ENCODE data around the gene C12orf57.

Gene C12orf57

GRCh38 chr12:6925239-6925539 lies 18.6 kb upstream of the C12orf57 start:
- FAIRE-seq (no peak), DNase-seq (ENCODE audit: insufficient read length, low spot score) (no peak)
- peak; percentile 34; the same call in 1 of the 2 replicates for TF ChIP-seq POLR2A (IDR thresholded peaks at IDR 0.05; ENCODE audit: low read depth, low read length)

GRCh38 chr12:6925540-6926279 lies 18.1 kb upstream of the C12orf57 start:
- peak; percentile 36 for TF ChIP-seq POLR2A (IDR thresholded peaks at IDR 0.05; ENCODE audit: low read depth, low read length)
- FAIRE-seq (peak; percentile 79), DNase-seq (ENCODE audit: insufficient read length, low spot score) (peak; percentile 89)

GRCh38 chr12:6927379-6928021 lies 16.3 kb upstream of the C12orf57 start, which contains the start of gene ATN1:
Gene ATN1 (plus strand): TSS chr12:6927959. CDS start chr12:6934002, 6,043 bp downstream.
- TF ChIP-seq POLR2A (IDR thresholded peaks at IDR 0.05; ENCODE audit: low read depth, low read length), result peak; percentile 36; the same call in 1 of the 2 replicates
- DNase-seq (ENCODE audit: insufficient read length, low spot score) (no peak), FAIRE-seq (no peak)

GRCh38 chr12:6928022-6928702 lies 15.7 kb upstream of the C12orf57 start:
- no peak for DNase-seq (ENCODE audit: insufficient read length, low spot score)
- no peak for FAIRE-seq
- no peak for TF ChIP-seq POLR2A (IDR thresholded peaks at IDR 0.05; ENCODE audit: low read depth, low read length)

- FAIRE-seq, result no peak
- no peak for TF ChIP-seq POLR2A (IDR thresholded peaks at IDR 0.05; ENCODE audit: low read depth, low read length)
- DNase-seq (ENCODE audit: insufficient read length, low spot score), result no peak
Observed at GRCh38 chr12:6928703-6929407, 15.0 kb upstream of the C12orf57 start.

- FAIRE-seq (no peak), DNase-seq (ENCODE audit: insufficient read length, low spot score) (no peak)
- no peak for TF ChIP-seq POLR2A (IDR thresholded peaks at IDR 0.05; ENCODE audit: low read depth, low read length)
Observed at GRCh38 chr12:6929466-6930452, 14.1 kb upstream of the C12orf57 start.

- no peak for FAIRE-seq
- DNase-seq (ENCODE audit: insufficient read length, low spot score), result no peak
- no peak for TF ChIP-seq POLR2A (IDR thresholded peaks at IDR 0.05; ENCODE audit: low read depth, low read length)
Observed at GRCh38 chr12:6932766-6933165, 11.1 kb upstream of the C12orf57 start.

GRCh38 chr12:6934110-6934509 lies 9.7 kb upstream of the C12orf57 start:
- no peak for TF ChIP-seq POLR2A (IDR thresholded peaks at IDR 0.05; ENCODE audit: low read depth, low read length)
- DNase-seq (ENCODE audit: insufficient read length, low spot score) (no peak), FAIRE-seq (no peak)

- no peak for TF ChIP-seq POLR2A (IDR thresholded peaks at IDR 0.05; ENCODE audit: low read depth, low read length)
- FAIRE-seq (no peak), DNase-seq (ENCODE audit: insufficient read length, low spot score) (no peak)
Observed at GRCh38 chr12:6935371-6936193, 8.2 kb upstream of the C12orf57 start.

- TF ChIP-seq POLR2A (IDR thresholded peaks at IDR 0.05; ENCODE audit: low read depth, low read length), result no peak
- DNase-seq (ENCODE audit: insufficient read length, low spot score) (no peak), FAIRE-seq (no peak)
Observed at GRCh38 chr12:6936194-6936635, 7.6 kb upstream of the C12orf57 start.

GRCh38 chr12:6936636-6937480 lies 7.0 kb upstream of the C12orf57 start:
- no peak for DNase-seq (ENCODE audit: insufficient read length, low spot score)
- no peak for TF ChIP-seq POLR2A (IDR thresholded peaks at IDR 0.05; ENCODE audit: low read depth, low read length)
- no peak for FAIRE-seq
